CD4-positive, alpha-beta memory T cell (primary cell): ENCODE results near the gene FBXL16. TPM values are rescaled to one million over a fixed set of nuclear protein-coding genes. Genes with fewer than 3 reads are reported as not detected.

Experiments used
- CTCF ChIA-PET: fragments of 350-600 bp; sonication (Branson Sonifier 250); formaldehyde crosslinking; loops from one replicate; lab custom pipeline; 2021; ENCODE audit warnings: inconsistent platforms; ENCODE audit not compliant: partially characterized antibody; lab: Charles Lee
- POLR2A ChIA-PET: fragments of 350-600 bp; sonication (Branson Sonifier 250); formaldehyde crosslinking; loops from one replicate; lab custom pipeline; 2021; ENCODE audit not compliant: partially characterized antibody; lab: Charles Lee
- DNase-seq, 5 donors: peaks; one replicate each; pipeline versions ENCODE4 v3.0.0 to v3.0.0-alpha.2; 2020 to 2022; ENCODE audit warnings: mixed read lengths in 1 of 5
- H3K27ac ChIP-seq: one replicate; pipeline ENCODE4 v1.7.0; 2013; ENCODE audit warnings: low read depth, low read length
- H3K27me3 ChIP-seq: 2 replicates; pipeline ENCODE4 v1.7.0; 2013; ENCODE audit warnings: mild to moderate bottlenecking, low read length, moderate library complexity; ENCODE audit not compliant: insufficient read depth
- H3K36me3 ChIP-seq: 2 replicates; pipeline ENCODE4 v1.7.0; 2013; ENCODE audit warnings: mild to moderate bottlenecking, low read length, moderate library complexity; ENCODE audit not compliant: insufficient read depth
- H3K4me1 ChIP-seq: 2 replicates; pipeline ENCODE4 v1.7.0; 2013; ENCODE audit warnings: mild to moderate bottlenecking, low read length, moderate library complexity; ENCODE audit not compliant: insufficient read depth
- H3K4me3 ChIP-seq, 2 donors: one replicate each; pipeline ENCODE4 v1.7.0; 2013; ENCODE audit warnings: low read length in 2 of 2, mild to moderate bottlenecking in 1 of 2
- H3K9me3 ChIP-seq, 2 donors: one replicate each; pipeline ENCODE4 v1.7.0; 2013; ENCODE audit warnings: low read length in 2 of 2, control low read depth in 1 of 2; ENCODE audit not compliant: control insufficient read depth in 1 of 2
- H3K27ac Mint-ChIP-seq, 7 donors: one replicate each; pipeline ENCODE4 v1.8.0; 2020 to 2021; ENCODE audit warnings: mixed read lengths in 7 of 7, mild to moderate bottlenecking in 6 of 7, inconsistent platforms in 3 of 7, moderate library complexity in 3 of 7
- H3K27me3 Mint-ChIP-seq, 2 donors: one replicate each; pipeline ENCODE4 v1.8.0; 2020 to 2021; ENCODE audit warnings: mixed read lengths in 2 of 2
- H3K36me3 Mint-ChIP-seq, 2 donors: one replicate each; pipeline ENCODE4 v1.8.0; 2020 to 2021; ENCODE audit warnings: mixed read lengths in 2 of 2, inconsistent platforms in 1 of 2, mild to moderate bottlenecking in 1 of 2
- H3K4me1 Mint-ChIP-seq, 4 donors: one replicate each; pipeline ENCODE4 v1.8.0; 2020 to 2021; ENCODE audit warnings: mixed read lengths in 4 of 4, mild to moderate bottlenecking in 1 of 4
- H3K4me3 Mint-ChIP-seq, 8 donors: one replicate each; pipeline ENCODE4 v1.8.0; 2020 to 2021; ENCODE audit warnings: mixed read lengths in 8 of 8, mild to moderate bottlenecking in 7 of 8, moderate library complexity in 6 of 8, inconsistent platforms in 3 of 8
- H3K9me3 Mint-ChIP-seq, 8 donors: one replicate each; pipeline ENCODE4 v1.8.0; 2020 to 2021; ENCODE audit warnings: mixed read lengths in 8 of 8, mild to moderate bottlenecking in 5 of 8, inconsistent platforms in 3 of 8, moderate library complexity in 1 of 8
- intact Hi-C: fragments of 100-400 bp; cut with micrococcal nuclease; formaldehyde crosslinking; loops from one replicate; pipeline ENCODE4 v1.15.1; 2023
- polyA plus RNA-seq, 2 donors: library from polyadenylated mRNA; unstranded; fragments of 300-500 nt; fragmentation: Illumina TruSeq; gene quantifications; one replicate each; pipeline ENCODE4 v1.2.3, GENCODE V29; 2021
- total RNA-seq, 2 experiments: library from RNA; stranded (reverse); gene quantifications; one replicate each; pipeline ENCODE4 v1.2.3, GENCODE V29; 2021

FBXL16 gene
- total and polyA plus RNA-seq, 4 experiments from 2014 or later, result 9.3 to 59.5 (median 48.5) TPM

- intact Hi-C loops, result no loop called here
- Histone ChIP-seq H3K4me3 (no peak overlapping the region), H3K36me3 (peaks cover 25% of the 10 kb centered on the region), H3K4me1 (peaks cover 20% of the 10 kb centered on the region), H3K27me3 (no peaks in the 10 kb centered on the region), H3K27ac (no peak overlapping the region), H3K9me3 (no peaks in the 10 kb centered on the region)
- no peak for DNase-seq
- ChIA-PET POLR2A (interaction anchor here (1.0 to 5.3 kb wide), 2 partner anchors 14 to 22 kb away, joined by 3 to 22 read pairs; no protein-coding TSS in a partner anchor), CTCF (no interaction called here)
- H3K4me3 Mint-ChIP-seq, result no peak overlapping the region
- H3K27ac Mint-ChIP-seq, result peak overlapping the region in 1 of 7 donors; percentile 42
- H3K36me3 Mint-ChIP-seq, result peaks cover 0 to 18% of the 10 kb centered on the region in 2 donors
- no peaks in the 10 kb centered on the region for H3K9me3 Mint-ChIP-seq
- peaks cover 2 to 23% (median 13%) of the 10 kb centered on the region in 4 donors for H3K4me1 Mint-ChIP-seq
- H3K27me3 Mint-ChIP-seq, result no peaks in the 10 kb centered on the region
Observed at GRCh38 chr16:672851-673250, 32.8 kb downstream of the FBXL16 start.

- no peaks in the 10 kb centered on the region for H3K9me3 Mint-ChIP-seq
- no peak overlapping the region for H3K4me3 ChIP-seq
- no peaks in the 10 kb centered on the region for H3K27me3 ChIP-seq
- no peaks in the 10 kb centered on the region for H3K27me3 Mint-ChIP-seq
- peaks cover 5 to 28% (median 15%) of the 10 kb centered on the region in 4 donors for H3K4me1 Mint-ChIP-seq
- intact Hi-C loops, result no loop called here
- DNase-seq, result no peak
- H3K4me3 Mint-ChIP-seq, result no peak overlapping the region
- no peak overlapping the region for H3K27ac ChIP-seq
- no peak overlapping the region for H3K27ac Mint-ChIP-seq
- peaks cover 25% of the 10 kb centered on the region for H3K36me3 ChIP-seq
- no peaks in the 10 kb centered on the region for H3K9me3 ChIP-seq
- peaks cover 25% of the 10 kb centered on the region for H3K4me1 ChIP-seq
- H3K36me3 Mint-ChIP-seq, result peaks cover 0 to 18% of the 10 kb centered on the region in 2 donors
- CTCF ChIA-PET, result no interaction called here
- POLR2A ChIA-PET, result interaction anchor here (1.1 to 5.3 kb wide), 4 partner anchors 8 to 23 kb away, joined by 3 to 22 read pairs (median 8); partner anchors contain the start of genes STUB1 and WDR24
Observed at GRCh38 chr16:672371-672770, 33.2 kb downstream of the FBXL16 start.

- ChIA-PET POLR2A (interaction anchor here (1.1 to 5.3 kb wide), 6 partner anchors 9 to 24 kb away, joined by 3 to 22 read pairs (median 7); partner anchors contain the start of genes JMJD8, STUB1 and WDR24), CTCF (no interaction called here)
- Mint-ChIP-seq H3K4me3 (no peak overlapping the region), H3K27ac (no peak overlapping the region), H3K27me3 (no peaks in the 10 kb centered on the region), H3K4me1 (peaks cover 5 to 29% (median 10%) of the 10 kb centered on the region in 4 donors), H3K36me3 (peaks cover 0 to 16% of the 10 kb centered on the region in 2 donors), H3K9me3 (no peaks in the 10 kb centered on the region)
- H3K9me3 ChIP-seq, result no peaks in the 10 kb centered on the region
- no peak overlapping the region for H3K27ac ChIP-seq
- H3K36me3 ChIP-seq, result peaks cover 25% of the 10 kb centered on the region
- no peak overlapping the region for H3K4me3 ChIP-seq
- peaks cover 29% of the 10 kb centered on the region for H3K4me1 ChIP-seq
- DNase-seq, result no peak
- H3K27me3 ChIP-seq, result no peaks in the 10 kb centered on the region
- intact Hi-C loops, result no loop called here
Observed at GRCh38 chr16:671353-672131, 34.1 kb downstream of the FBXL16 start.

- H3K27ac Mint-ChIP-seq, result peak overlapping the region in 1 of 7 donors; percentile 57
- no peaks in the 10 kb centered on the region for H3K27me3 Mint-ChIP-seq
- Histone ChIP-seq H3K9me3 (no peaks in the 10 kb centered on the region), H3K36me3 (peaks cover 25% of the 10 kb centered on the region), H3K4me1 (peaks cover 29% of the 10 kb centered on the region), H3K27me3 (no peaks in the 10 kb centered on the region), H3K4me3 (no peak overlapping the region), H3K27ac (no peak overlapping the region)
- ChIA-PET POLR2A (interaction anchor here (1.2 to 5.6 kb wide), 5 partner anchors 10 to 25 kb away, joined by 6 to 89 read pairs (median 7); partner anchors contain the start of genes JMJD8, STUB1 and WDR24), CTCF (no interaction called here)
- intact Hi-C loops, result no loop called here
- H3K4me1 Mint-ChIP-seq, result peaks cover 5 to 28% (median 10%) of the 10 kb centered on the region in 4 donors
- H3K36me3 Mint-ChIP-seq, result peaks cover 0 to 16% of the 10 kb centered on the region in 2 donors
- peak overlapping the region in 3 of 8 donors; percentile 5 to 42 (median 25) for H3K4me3 Mint-ChIP-seq
- H3K9me3 Mint-ChIP-seq, result no peaks in the 10 kb centered on the region
- no peak for DNase-seq
Observed at GRCh38 chr16:670485-671352, 34.9 kb downstream of the FBXL16 start.

GRCh38 chr16:669666-670065 is 35.9 kb downstream of the FBXL16 start:
- Histone ChIP-seq H3K27ac (no peak overlapping the region), H3K4me1 (peaks cover 23% of the 10 kb centered on the region), H3K27me3 (no peaks in the 10 kb centered on the region), H3K9me3 (no peaks in the 10 kb centered on the region), H3K4me3 (no peak overlapping the region), H3K36me3 (peaks cover 25% of the 10 kb centered on the region)
- ChIA-PET CTCF (no interaction called here), POLR2A (interaction anchor here (5.6 kb wide), 1 partner anchor 11 kb away, joined by 89 read pairs; the partner anchor contains the start of genes JMJD8 and STUB1)
- intact Hi-C loops, result loop anchor here (2.0 kb wide), 1 partner anchor 21 kb away; the partner anchor contains the start of gene WDR90
- peaks cover 3 to 22% (median 6%) of the 10 kb centered on the region in 4 donors for H3K4me1 Mint-ChIP-seq
- H3K27ac Mint-ChIP-seq, result peak overlapping the region in 1 of 7 donors; percentile 57
- peak overlapping the region in 6 of 8 donors; percentile 46 to 81 (median 68) for H3K4me3 Mint-ChIP-seq
- no peaks in the 10 kb centered on the region for H3K9me3 Mint-ChIP-seq
- peaks cover 0 to 16% of the 10 kb centered on the region in 2 donors for H3K36me3 Mint-ChIP-seq
- no peak for DNase-seq
- H3K27me3 Mint-ChIP-seq, result no peaks in the 10 kb centered on the region

GRCh38 chr16:668519-669171 is 37.0 kb downstream of the FBXL16 start:
- POLR2A ChIA-PET, result interaction anchor here (1.4 to 5.6 kb wide), 7 partner anchors 12 to 53 kb away, joined by 5 to 89 read pairs (median 17); partner anchors contain the start of genes ANTKMT, JMJD8, MCRIP2 and METTL26
- H3K36me3 Mint-ChIP-seq, result peaks cover 0 to 13% of the 10 kb centered on the region in 2 donors
- H3K4me3 Mint-ChIP-seq, result peak overlapping the region; percentile 71 to 86 (median 80)
- H3K27ac Mint-ChIP-seq, result peak overlapping the region in 6 of 7 donors; percentile 29 to 88 (median 53)
- Histone ChIP-seq H3K36me3 (peaks cover 25% of the 10 kb centered on the region), H3K27ac (peak overlapping the region; percentile 69), H3K4me3 (peak overlapping the region; percentile 42 to 73), H3K9me3 (no peaks in the 10 kb centered on the region), H3K4me1 (peaks cover 23% of the 10 kb centered on the region), H3K27me3 (no peaks in the 10 kb centered on the region)
- H3K9me3 Mint-ChIP-seq, result no peaks in the 10 kb centered on the region
- DNase-seq, result no peak
- CTCF ChIA-PET, result interaction anchor here (1.1 to 1.4 kb wide), 4 partner anchors 10 to 64 kb away, joined by 3 to 5 read pairs (median 3); no protein-coding TSS in a partner anchor
- intact Hi-C loops, result loop anchor here (1.0 to 2.0 kb wide), 5 partner anchors 11 to 276 kb away; partner anchors contain the start of genes JMJD8, METTL26 and WDR90
- peaks cover 3 to 21% (median 6%) of the 10 kb centered on the region in 4 donors for H3K4me1 Mint-ChIP-seq
- H3K27me3 Mint-ChIP-seq, result no peaks in the 10 kb centered on the region
